GM12865 (cell line): ENCODE measurements around the gene BMP8A.
"Not testable (repeated sequence)": the region's sequence is repeated elsewhere in the genome, so short reads cannot be mapped to it uniquely, and the experiment has no call there.

ENCODE experiments used
- DNase-seq: peaks from one replicate; pipeline ENCODE4 v3.0.0; 2010; ENCODE audit warnings: low read depth
- H3K4me3 ChIP-seq: 2 replicates; pipeline ENCODE4 v1.5.1; 2011; ENCODE audit warnings: mild to moderate bottlenecking, low read depth, low read length, control low read depth
- CTCF ChIP-seq: IDR thresholded peaks from 2 replicates; pipeline ENCODE4 v1.5.1; 2011; ENCODE audit warnings: low read length, control low read depth, low read depth, inconsistent platforms; ENCODE audit not compliant: insufficient read depth; ENCODE audit errors: missing control alignments

BMP8A gene

GRCh38 chr1:39500862-39501389 lies 9.5 kb downstream of the BMP8A start:
- TF ChIP-seq CTCF: no peak

GRCh38 chr1:39501666-39502065 lies 10.2 kb downstream of the BMP8A start:
- H3K4me3 ChIP-seq: no peak overlapping the region
- no peak for DNase-seq
- no peak for TF ChIP-seq CTCF

More at GRCh38 chr1:39500862-39501389, 9.5 kb downstream of the BMP8A start:
- no peak overlapping the region for H3K4me3 ChIP-seq
- no peak for DNase-seq

- not testable (repeated sequence) for DNase-seq, H3K4me3 ChIP-seq
These were observed 13.0 kb downstream of the BMP8A start for GRCh38 chr1:39504436-39504835.

- no peak overlapping the region for H3K4me3 ChIP-seq
- TF ChIP-seq CTCF: no peak
- DNase-seq: no peak
These were observed 13.9 kb downstream of the BMP8A start for GRCh38 chr1:39505289-39505688.

DNA sequence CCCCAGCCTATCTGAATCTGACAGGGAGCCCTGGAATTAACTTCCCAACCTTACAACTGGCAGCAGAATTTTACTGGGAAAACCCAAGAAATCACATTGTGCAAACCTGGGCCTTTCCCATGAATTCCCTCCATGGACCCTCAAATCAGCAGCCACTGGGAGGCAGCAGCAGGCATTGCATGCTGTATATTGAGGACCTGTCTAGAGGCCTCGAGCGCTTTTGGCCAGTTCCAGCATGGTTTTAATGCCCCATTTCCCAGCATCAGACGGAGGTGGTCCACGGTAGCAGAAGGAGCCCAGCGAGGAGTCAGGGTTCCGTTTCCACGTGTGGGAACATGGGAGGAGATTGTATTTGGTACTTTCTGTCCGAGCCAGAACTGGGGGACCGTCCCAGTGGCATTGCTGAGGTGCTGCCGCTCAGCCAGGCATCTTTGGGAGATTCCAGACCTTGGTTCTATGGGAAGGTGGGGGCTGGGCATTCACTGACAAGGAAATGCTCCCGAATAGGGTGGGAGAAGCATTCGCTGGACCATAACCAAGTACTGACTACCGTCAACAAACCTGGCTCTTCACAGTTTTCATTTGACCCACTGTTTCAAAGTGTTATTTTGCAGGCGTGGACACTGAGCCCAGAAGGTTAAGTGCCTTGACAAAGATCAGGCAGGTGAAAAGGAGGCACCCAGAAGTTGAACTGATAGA lies 15.9 kb downstream of the BMP8A start:
- TF ChIP-seq CTCF: no peak
- no peak overlapping the region for H3K4me3 ChIP-seq
- DNase-seq: no peak

DNA sequence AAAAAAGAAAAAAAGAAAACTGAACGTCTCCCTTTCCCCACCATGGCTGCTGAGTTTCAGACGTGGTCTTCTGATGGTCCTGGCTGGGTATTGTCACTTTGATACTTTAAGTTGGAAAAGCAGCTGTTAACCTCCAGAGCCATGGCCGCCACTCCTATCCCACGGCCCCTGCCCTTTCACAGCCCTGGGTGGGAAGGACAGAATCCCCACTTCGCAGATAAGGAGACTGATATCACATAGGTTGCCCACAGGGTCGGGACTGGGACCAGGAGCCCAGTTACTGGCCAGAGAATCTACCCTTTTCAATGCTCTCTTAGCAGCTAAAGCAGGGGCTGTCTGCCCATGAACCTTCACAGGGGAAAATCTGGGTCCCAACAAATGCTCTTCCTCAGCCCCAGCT lies 16.8 kb downstream of the BMP8A start:
- H3K4me3 ChIP-seq: no peak overlapping the region
- no peak for DNase-seq
- no peak for TF ChIP-seq CTCF

- no peak for TF ChIP-seq CTCF
- no peak overlapping the region for H3K4me3 ChIP-seq
- DNase-seq: no peak
These were observed 17.4 kb downstream of the BMP8A start for GRCh38 chr1:39508857-39509305.
